NCI-H82 treated with DMSO at 0.1 percent for 48 hours (cell line): ENCODE results near the gene BHMT.

Source experiments
- DNase-seq: peaks from one replicate; lab custom pipeline; 2025; ENCODE audit not compliant: unreplicated experiment; lab: John Stamatoyannopoulos, UW

BHMT gene

GRCh38 chr5:79109527-79110492 is 1.8 kb upstream of the BHMT start:
- DNase-seq: no peak

GRCh38 chr5:79111960-79112702 is 522 bp downstream of the BHMT start:
- no peak for DNase-seq

- no peak for DNase-seq
These were observed 1.1 kb downstream of the BHMT start for GRCh38 chr5:79112703-79113058.

- no peak for DNase-seq
These were observed 7.9 kb downstream of the BHMT start for GRCh38 chr5:79119486-79119885.

- no peak for DNase-seq
These were observed 8.6 kb downstream of the BHMT start for GRCh38 chr5:79120221-79120620.

GRCh38 chr5:79122973-79123372 is 11.4 kb downstream of the BHMT start:
- no peak for DNase-seq

- DNase-seq: no peak
These were observed 13.0 kb downstream of the BHMT start for GRCh38 chr5:79124607-79125006.

- DNase-seq: no peak
These were observed 19.2 kb downstream of the BHMT start for GRCh38 chr5:79130781-79131180.

- peak; percentile 68 for DNase-seq
These were observed 21.6 kb downstream of the BHMT start for GRCh38 chr5:79133121-79133656.

GRCh38 chr5:79133657-79134451 is 22.2 kb downstream of the BHMT start:
- peak; percentile 67 for DNase-seq

GRCh38 chr5:79135790-79136553 is 24.4 kb downstream of the BHMT start:
- DNase-seq: no peak

GRCh38 chr5:79136618-79137017 is 25.0 kb downstream of the BHMT start:
- DNase-seq: no peak

- no peak for DNase-seq
These were observed 28.9 kb downstream of the BHMT start for GRCh38 chr5:79140553-79140952.

- DNase-seq: peak; percentile 13
These were observed 32.2 kb downstream of the BHMT start for GRCh38 chr5:79143684-79144379.

GRCh38 chr5:79147076-79147475 is 35.5 kb downstream of the BHMT start:
- no peak for DNase-seq

- no peak for DNase-seq
These were observed 37.8 kb downstream of the BHMT start for GRCh38 chr5:79149433-79149832.

GRCh38 chr5:79151942-79152671 is 40.5 kb downstream of the BHMT start:
- no peak for DNase-seq

GRCh38 chr5:79157305-79157704 is 45.7 kb downstream of the BHMT start:
- DNase-seq: no peak

- peak; percentile 36 for DNase-seq
These were observed 50.0 kb downstream of the BHMT start for GRCh38 chr5:79161647-79162046.
